Calu3 (cell line): Measurements from ENCODE around the gene IGFBP4. TPM values are rescaled to one million over a fixed set of nuclear protein-coding genes. Genes with fewer than 3 reads are reported as not detected.

Experiments used
- BruUV-seq: library from RNA; stranded (reverse); fragments of 400-500 nt; replicated peaks from 2 replicates; lab custom pipeline; 2021; lab: Mats Ljungman, UMichigan
- CTCF ChIA-PET: fragments of 300-600 bp; sonication (Branson Sonifier 250); formaldehyde crosslinking; loops from one replicate; lab custom pipeline; 2022; ENCODE audit warnings: antibody characterized with exemption; lab: Charles Lee
- DNase-seq: peaks from one replicate; pipeline ENCODE4 v3.0.0; 2022
- H3K27ac Mint-ChIP-seq: one replicate; pipeline ENCODE4 v1.8.0; 2022; ENCODE audit warnings: mixed read lengths; ENCODE audit not compliant: unreplicated experiment
- H3K27me3 Mint-ChIP-seq: one replicate; pipeline ENCODE4 v1.8.0; 2022; ENCODE audit warnings: mixed read lengths; ENCODE audit not compliant: unreplicated experiment
- H3K36me3 Mint-ChIP-seq: one replicate; pipeline ENCODE4 v1.8.0; 2022; ENCODE audit warnings: mild to moderate bottlenecking, moderate library complexity, mixed read lengths; ENCODE audit not compliant: insufficient read depth, unreplicated experiment
- H3K4me1 Mint-ChIP-seq: one replicate; pipeline ENCODE4 v1.8.0; 2022; ENCODE audit warnings: mild to moderate bottlenecking, low read depth, mixed read lengths; ENCODE audit not compliant: unreplicated experiment
- H3K4me3 Mint-ChIP-seq: one replicate; pipeline ENCODE4 v1.8.0; 2022; ENCODE audit warnings: mild to moderate bottlenecking, low read depth, moderate library complexity, mixed read lengths; ENCODE audit not compliant: unreplicated experiment
- H3K9me3 Mint-ChIP-seq: one replicate; pipeline ENCODE4 v1.8.0; 2022; ENCODE audit warnings: low read depth, mixed read lengths; ENCODE audit not compliant: unreplicated experiment
- intact Hi-C: fragments of 100-400 bp; cut with micrococcal nuclease; formaldehyde crosslinking; loops from one replicate; pipeline ENCODE4 v1.10.0; 2022; ENCODE audit not compliant: unreplicated experiment
- total RNA-seq: library from RNA; stranded (reverse); gene quantifications from 2 replicates; pipeline ENCODE4 v1.2.3, GENCODE V29; 2022
- TF ChIP-seq, protein P1 (sequence below): fragments of 200-600 bp; IDR thresholded peaks from one replicate; pipeline ENCODE4 v1.8.0; 2022; ENCODE audit warnings: antibody characterized with exemption; ENCODE audit not compliant: unreplicated experiment

IGFBP4 gene
- total RNA-seq, 1 experiment from 2014 or later, result 33.9 TPM

GRCh38 chr17:40452216-40452787, 9.1 kb downstream of the IGFBP4 start:
- H3K4me3 Mint-ChIP-seq, result no peak overlapping the region
- peaks cover 15% of the 10 kb centered on the region for H3K27me3 Mint-ChIP-seq
- BruUV-seq, result no TSS peak

GRCh38 chr17:40452921-40453378, 9.7 kb downstream of the IGFBP4 start:
- peaks cover 22% of the 10 kb centered on the region for H3K27me3 Mint-ChIP-seq
- CTCF ChIA-PET, result interaction anchor here (0.5 to 53.1 kb wide), 12 partner anchors 2 to 739 kb away, joined by 4 to 4142 read pairs (median 16); partner anchors contain the start of genes CCR7, IGFBP4 and TOP2A
- no peaks in the 10 kb centered on the region for H3K9me3 Mint-ChIP-seq
- no TSS peak for BruUV-seq
- H3K4me1 Mint-ChIP-seq, result peaks cover 47% of the 10 kb centered on the region
- peak; percentile 87 for DNase-seq
- peaks cover 10% of the 10 kb centered on the region for H3K36me3 Mint-ChIP-seq
- intact Hi-C loops, result loop anchor here (2.0 kb wide), 1 partner anchor 20 kb away; no protein-coding TSS in a partner anchor
- no peak overlapping the region for H3K27ac Mint-ChIP-seq
- H3K4me3 Mint-ChIP-seq, result no peak overlapping the region
- TF ChIP-seq, protein P1, sequence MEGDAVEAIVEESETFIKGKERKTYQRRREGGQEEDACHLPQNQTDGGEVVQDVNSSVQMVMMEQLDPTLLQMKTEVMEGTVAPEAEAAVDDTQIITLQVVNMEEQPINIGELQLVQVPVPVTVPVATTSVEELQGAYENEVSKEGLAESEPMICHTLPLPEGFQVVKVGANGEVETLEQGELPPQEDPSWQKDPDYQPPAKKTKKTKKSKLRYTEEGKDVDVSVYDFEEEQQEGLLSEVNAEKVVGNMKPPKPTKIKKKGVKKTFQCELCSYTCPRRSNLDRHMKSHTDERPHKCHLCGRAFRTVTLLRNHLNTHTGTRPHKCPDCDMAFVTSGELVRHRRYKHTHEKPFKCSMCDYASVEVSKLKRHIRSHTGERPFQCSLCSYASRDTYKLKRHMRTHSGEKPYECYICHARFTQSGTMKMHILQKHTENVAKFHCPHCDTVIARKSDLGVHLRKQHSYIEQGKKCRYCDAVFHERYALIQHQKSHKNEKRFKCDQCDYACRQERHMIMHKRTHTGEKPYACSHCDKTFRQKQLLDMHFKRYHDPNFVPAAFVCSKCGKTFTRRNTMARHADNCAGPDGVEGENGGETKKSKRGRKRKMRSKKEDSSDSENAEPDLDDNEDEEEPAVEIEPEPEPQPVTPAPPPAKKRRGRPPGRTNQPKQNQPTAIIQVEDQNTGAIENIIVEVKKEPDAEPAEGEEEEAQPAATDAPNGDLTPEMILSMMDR, result no peak

More at GRCh38 chr17:40452216-40452787, 9.1 kb downstream of the IGFBP4 start:
- TF ChIP-seq, protein P1, result no peak
- peaks cover 10% of the 10 kb centered on the region for H3K36me3 Mint-ChIP-seq
- no peak overlapping the region for H3K27ac Mint-ChIP-seq
- peak; percentile 67 for DNase-seq
- H3K9me3 Mint-ChIP-seq, result no peaks in the 10 kb centered on the region
- H3K4me1 Mint-ChIP-seq, result peaks cover 47% of the 10 kb centered on the region
- intact Hi-C loops, result loop anchor here (2.0 kb wide), 1 partner anchor 20 kb away; no protein-coding TSS in a partner anchor
- CTCF ChIA-PET, result interaction anchor here (0.6 to 53.1 kb wide), 19 partner anchors 3 to 798 kb away, joined by 3 to 4142 read pairs (median 5); partner anchors contain the start of genes CCR7, ERBB2, IGFBP4 and TOP2A

GRCh38 chr17:40453881-40454612, 10.8 kb downstream of the IGFBP4 start:
- BruUV-seq, result no TSS peak
- CTCF ChIA-PET, result interaction anchor here (0.5 to 53.1 kb wide), 16 partner anchors 10 to 779 kb away, joined by 3 to 4142 read pairs (median 7); partner anchors contain the start of genes CCR7, IGFBP4, PSMD3 and TOP2A
- Mint-ChIP-seq H3K4me3 (no peak overlapping the region), H3K36me3 (peaks cover 10% of the 10 kb centered on the region), H3K27ac (no peak overlapping the region), H3K27me3 (peaks cover 33% of the 10 kb centered on the region), H3K9me3 (no peaks in the 10 kb centered on the region), H3K4me1 (peaks cover 47% of the 10 kb centered on the region)
- TF ChIP-seq, protein P1, result no peak
- intact Hi-C loops, result loop anchor here (2.0 kb wide), 1 partner anchor 21 kb away; no protein-coding TSS in a partner anchor
- DNase-seq, result no peak

- Mint-ChIP-seq H3K27ac (no peak overlapping the region), H3K4me3 (no peak overlapping the region), H3K27me3 (peaks cover 38% of the 10 kb centered on the region), H3K4me1 (peaks cover 45% of the 10 kb centered on the region), H3K9me3 (no peaks in the 10 kb centered on the region), H3K36me3 (peaks cover 10% of the 10 kb centered on the region)
- no peak for DNase-seq
- CTCF ChIA-PET, result interaction anchor here (0.5 to 53.1 kb wide), 21 partner anchors 8 to 1154 kb away, joined by 3 to 4142 read pairs (median 5); partner anchors contain the start of genes CCR7, IGFBP4, TOP2A and WIPF2
- no TSS peak for BruUV-seq
- TF ChIP-seq, protein P1, result no peak
- intact Hi-C loops, result no loop called here
Measured at GRCh38 chr17:40454613-40454995, 11.4 kb downstream of the IGFBP4 start.
